ENCODE data around the gene MTRF1L. TPM values are rescaled to one million over a fixed set of nuclear protein-coding genes. Genes with fewer than 3 reads are reported as not detected.
A peak's percentile ranks its signal among the peaks of the same experiment; 100 is the strongest.

MTRF1L gene, protein sequence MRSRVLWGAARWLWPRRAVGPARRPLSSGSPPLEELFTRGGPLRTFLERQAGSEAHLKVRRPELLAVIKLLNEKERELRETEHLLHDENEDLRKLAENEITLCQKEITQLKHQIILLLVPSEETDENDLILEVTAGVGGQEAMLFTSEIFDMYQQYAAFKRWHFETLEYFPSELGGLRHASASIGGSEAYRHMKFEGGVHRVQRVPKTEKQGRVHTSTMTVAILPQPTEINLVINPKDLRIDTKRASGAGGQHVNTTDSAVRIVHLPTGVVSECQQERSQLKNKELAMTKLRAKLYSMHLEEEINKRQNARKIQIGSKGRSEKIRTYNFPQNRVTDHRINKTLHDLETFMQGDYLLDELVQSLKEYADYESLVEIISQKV
- 47.8 TPM for polyA plus RNA-seq (2012; ENCODE audit: insufficient read depth, insufficient read length, low read depth)

DNA sequence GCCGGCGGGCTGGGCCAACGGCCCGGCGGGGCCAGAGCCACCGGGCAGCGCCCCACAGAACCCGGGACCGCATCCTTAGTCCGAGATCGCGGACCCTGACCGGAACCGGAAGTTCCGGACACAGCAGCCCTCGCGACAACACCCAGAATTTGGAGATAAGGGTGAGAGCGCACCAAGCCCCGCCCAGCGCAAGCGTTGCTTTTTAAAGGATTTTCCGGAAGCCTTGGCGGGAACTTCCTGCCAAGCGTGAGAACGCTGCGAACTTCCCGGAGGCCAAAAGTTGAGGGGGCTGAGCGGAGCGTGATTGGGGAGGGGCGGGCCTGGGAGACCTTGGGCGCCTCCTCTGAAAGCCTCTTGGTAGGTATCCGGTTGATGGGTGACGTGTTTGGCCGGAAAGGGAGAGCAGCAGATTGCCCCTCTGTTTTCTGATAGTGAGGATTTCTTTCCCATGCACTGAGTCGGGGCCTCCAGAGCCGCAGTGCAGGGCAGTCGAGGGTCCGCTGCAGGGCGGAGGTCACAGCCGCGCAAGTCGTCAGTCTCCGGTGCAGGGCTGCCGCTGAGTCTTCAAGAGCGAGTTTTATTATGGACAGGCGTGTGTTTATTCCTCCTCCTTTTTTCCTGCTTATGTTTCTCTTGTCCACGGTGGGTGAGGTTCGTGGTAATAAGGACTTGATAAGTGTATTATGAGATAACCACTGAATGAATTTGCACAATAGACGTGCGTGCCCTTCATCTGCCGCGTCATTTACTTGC, at the start of gene MTRF1L:
Gene MTRF1L, minus strand, starts transcription at position 97 of the 753 bp plus-strand sequence. Its CDS starts 24 bp downstream, at position 73.
- no peaks in the 10 kb centered on the region for H3K9me3 ChIP-seq
- no peaks in the 10 kb centered on the region for H3K4me1 ChIP-seq
- H3K27me3 ChIP-seq: no peaks in the 10 kb centered on the region
- TF ChIP-seq, protein P1, sequence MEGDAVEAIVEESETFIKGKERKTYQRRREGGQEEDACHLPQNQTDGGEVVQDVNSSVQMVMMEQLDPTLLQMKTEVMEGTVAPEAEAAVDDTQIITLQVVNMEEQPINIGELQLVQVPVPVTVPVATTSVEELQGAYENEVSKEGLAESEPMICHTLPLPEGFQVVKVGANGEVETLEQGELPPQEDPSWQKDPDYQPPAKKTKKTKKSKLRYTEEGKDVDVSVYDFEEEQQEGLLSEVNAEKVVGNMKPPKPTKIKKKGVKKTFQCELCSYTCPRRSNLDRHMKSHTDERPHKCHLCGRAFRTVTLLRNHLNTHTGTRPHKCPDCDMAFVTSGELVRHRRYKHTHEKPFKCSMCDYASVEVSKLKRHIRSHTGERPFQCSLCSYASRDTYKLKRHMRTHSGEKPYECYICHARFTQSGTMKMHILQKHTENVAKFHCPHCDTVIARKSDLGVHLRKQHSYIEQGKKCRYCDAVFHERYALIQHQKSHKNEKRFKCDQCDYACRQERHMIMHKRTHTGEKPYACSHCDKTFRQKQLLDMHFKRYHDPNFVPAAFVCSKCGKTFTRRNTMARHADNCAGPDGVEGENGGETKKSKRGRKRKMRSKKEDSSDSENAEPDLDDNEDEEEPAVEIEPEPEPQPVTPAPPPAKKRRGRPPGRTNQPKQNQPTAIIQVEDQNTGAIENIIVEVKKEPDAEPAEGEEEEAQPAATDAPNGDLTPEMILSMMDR (IDR thresholded peaks at IDR 0.05; ENCODE audit: low read depth, low read length): no peak
- H3K36me3 ChIP-seq: peaks cover 12% of the 10 kb centered on the region
- peak; percentile 96 for DNase-seq
- H3K4me3 ChIP-seq (ENCODE audit: low read depth, low read length): peak within 1 kb of the TSS; percentile 97

DNA sequence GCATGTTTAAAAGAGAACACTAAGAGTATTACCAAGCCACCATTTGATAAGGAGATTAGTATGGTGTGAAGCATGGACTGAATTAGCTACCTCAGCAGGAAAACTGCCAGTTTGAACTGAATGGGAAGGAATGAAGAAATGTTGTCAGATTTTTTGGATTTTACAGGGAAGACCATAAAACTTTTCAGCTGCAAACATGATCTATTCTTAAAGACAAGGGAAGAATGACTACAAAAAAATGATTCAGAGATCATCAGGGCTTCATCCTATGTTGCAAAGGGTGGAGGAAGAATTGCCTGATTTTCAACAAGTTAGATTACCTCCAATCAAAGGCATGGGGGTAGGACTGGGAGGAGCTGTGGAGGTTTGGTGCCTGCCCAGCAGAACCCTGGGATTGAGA, 49.3 kb upstream of the MTRF1L start:
- Histone ChIP-seq H3K27me3 (no peaks in the 10 kb centered on the region), H3K4me1 (no peaks in the 10 kb centered on the region), H3K4me3 (ENCODE audit: low read depth, low read length) (no peak overlapping the region), H3K9me3 (no peaks in the 10 kb centered on the region), H3K36me3 (no peaks in the 10 kb centered on the region)
- TF ChIP-seq, protein P1 (IDR thresholded peaks at IDR 0.05; ENCODE audit: low read depth, low read length): no peak
- no peak for DNase-seq

DNA sequence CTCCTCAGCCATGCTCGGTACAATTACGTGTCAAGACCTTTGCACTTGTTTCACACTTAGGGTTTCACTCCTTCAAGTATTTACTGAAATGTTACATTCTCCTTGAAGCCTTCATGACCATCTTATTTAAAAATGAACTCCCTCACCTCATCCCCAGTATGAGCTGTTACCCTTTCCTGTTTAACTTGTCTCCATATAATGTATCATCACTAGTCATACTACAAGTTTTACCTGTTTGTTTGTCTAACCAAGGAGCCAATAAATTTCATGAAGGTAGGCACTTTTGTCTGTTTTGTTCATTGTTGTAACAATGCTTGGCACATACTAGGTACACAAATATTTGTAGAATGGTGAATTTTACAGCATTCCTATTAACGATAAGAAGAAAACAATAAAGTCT, 46.1 kb upstream of the MTRF1L start:
- Histone ChIP-seq H3K36me3 (no peaks in the 10 kb centered on the region), H3K4me3 (ENCODE audit: low read depth, low read length) (no peak overlapping the region), H3K27me3 (no peaks in the 10 kb centered on the region), H3K9me3 (no peaks in the 10 kb centered on the region), H3K4me1 (no peaks in the 10 kb centered on the region)
- TF ChIP-seq, protein P1 (IDR thresholded peaks at IDR 0.05; ENCODE audit: low read depth, low read length): no peak
- no peak for DNase-seq

DNA sequence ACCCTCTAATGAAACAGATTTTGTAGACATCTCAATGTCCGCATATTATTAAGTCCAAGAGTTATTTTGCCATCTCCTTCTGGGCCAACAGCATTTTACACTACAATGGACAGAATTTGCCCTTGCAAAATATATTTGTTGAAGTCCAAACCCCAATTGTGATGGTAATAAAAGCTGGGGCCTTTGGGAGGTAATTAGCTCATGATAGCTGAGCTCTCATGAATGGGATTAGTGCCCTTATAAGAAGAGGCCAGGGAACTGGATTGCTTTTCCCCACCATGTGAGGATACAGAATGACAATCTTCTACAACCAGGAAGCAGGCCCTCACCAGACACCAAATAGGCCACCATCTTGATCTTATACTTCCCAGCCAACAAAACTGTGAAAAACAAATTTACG, 44.9 kb upstream of the MTRF1L start:
- no peaks in the 10 kb centered on the region for H3K9me3 ChIP-seq
- no peak for DNase-seq
- TF ChIP-seq, protein P1 (IDR thresholded peaks at IDR 0.05; ENCODE audit: low read depth, low read length): no peak
- no peak overlapping the region for H3K4me3 ChIP-seq (ENCODE audit: low read depth, low read length)
- no peaks in the 10 kb centered on the region for H3K36me3 ChIP-seq
- H3K27me3 ChIP-seq: no peaks in the 10 kb centered on the region
- H3K4me1 ChIP-seq: no peaks in the 10 kb centered on the region

DNA sequence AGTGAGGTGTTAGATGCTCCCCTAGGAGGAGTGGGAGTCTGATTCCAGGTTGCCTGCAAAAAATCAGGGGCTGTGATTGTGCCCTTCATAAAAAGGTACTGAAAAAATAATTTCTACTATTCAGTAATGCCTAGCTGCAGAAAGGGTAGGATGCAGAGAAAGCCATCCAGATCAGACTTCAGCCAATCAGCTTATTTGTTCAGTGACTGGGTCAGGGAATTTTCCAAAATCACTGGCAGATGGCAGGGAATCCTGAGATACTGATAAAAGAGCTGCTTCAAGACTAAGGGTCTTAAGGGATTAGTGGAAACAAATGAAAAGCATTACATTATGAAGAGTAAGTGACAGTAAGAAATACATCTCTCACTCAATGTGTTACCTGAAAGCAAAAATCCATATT, 42.8 kb upstream of the MTRF1L start:
- H3K36me3 ChIP-seq: no peaks in the 10 kb centered on the region
- no peaks in the 10 kb centered on the region for H3K9me3 ChIP-seq
- H3K27me3 ChIP-seq: no peaks in the 10 kb centered on the region
- H3K4me1 ChIP-seq: no peaks in the 10 kb centered on the region
- TF ChIP-seq, protein P1 (IDR thresholded peaks at IDR 0.05; ENCODE audit: low read depth, low read length): no peak
- no peak for DNase-seq
- H3K4me3 ChIP-seq (ENCODE audit: low read depth, low read length): no peak overlapping the region

DNA sequence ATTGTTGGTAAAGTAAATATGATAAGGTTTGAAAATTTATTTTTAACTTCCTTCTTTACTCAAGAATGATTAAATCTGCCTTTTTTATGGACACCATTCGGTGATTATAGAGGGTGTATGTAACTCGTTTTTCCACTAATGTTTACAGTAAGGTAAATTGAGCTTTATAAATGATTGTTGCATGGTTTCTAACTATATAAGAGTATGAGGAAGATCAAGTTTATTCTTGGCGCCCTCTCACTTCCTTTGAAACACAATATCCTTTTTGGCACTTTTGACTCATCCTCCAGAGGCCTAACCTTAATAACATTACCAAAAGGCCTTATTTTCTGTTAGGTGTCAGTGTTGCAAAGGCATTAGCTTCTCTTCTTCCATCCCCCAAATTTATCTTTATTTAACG, 41.8 kb upstream of the MTRF1L start:
- DNase-seq: no peak
- no peak overlapping the region for H3K4me3 ChIP-seq (ENCODE audit: low read depth, low read length)
- no peaks in the 10 kb centered on the region for H3K27me3 ChIP-seq
- no peaks in the 10 kb centered on the region for H3K9me3 ChIP-seq
- no peaks in the 10 kb centered on the region for H3K4me1 ChIP-seq
- H3K36me3 ChIP-seq: no peaks in the 10 kb centered on the region
- TF ChIP-seq, protein P1 (IDR thresholded peaks at IDR 0.05; ENCODE audit: low read depth, low read length): no peak
